Kidney (tissue), 14 donors: ENCODE data around the gene CTSD. TPM values are rescaled to one million over a fixed set of nuclear protein-coding genes. Genes with fewer than 3 reads are reported as not detected.

Experiments
- DNase-seq, 5 donors: peaks; one replicate each; pipeline ENCODE4 v3.0.0-alpha.2; 2013 to 2020
- FAIRE-seq: peaks from 2 replicates; lab custom pipeline; 2012; peaks lifted over from hg19 to GRCh38; lab: Jason Lieb, UNC
- H3K27ac ChIP-seq, 2 donors: one replicate each; pipeline ENCODE4 v1.7.0; 2013; ENCODE audit warnings: low read depth in 2 of 2, low read length in 2 of 2, inconsistent platforms in 1 of 2
- H3K27me3 ChIP-seq: one replicate; pipeline ENCODE4 v1.7.1; 2013; ENCODE audit warnings: low read length, inconsistent platforms; ENCODE audit not compliant: control insufficient read depth, insufficient read depth
- H3K36me3 ChIP-seq, 3 donors: one replicate each; pipeline versions ENCODE4 v1.7.0 to v1.7.1; 2013; ENCODE audit warnings: low read length in 3 of 3, control low read depth in 1 of 3, inconsistent platforms in 1 of 3; ENCODE audit not compliant: insufficient read depth in 3 of 3, control insufficient read depth in 2 of 3
- H3K4me1 ChIP-seq, 3 donors: one replicate each; pipeline versions ENCODE4 v1.7.0 to v1.7.1; 2013; ENCODE audit warnings: low read length in 3 of 3, inconsistent platforms in 1 of 3, low read depth in 1 of 3; ENCODE audit not compliant: control insufficient read depth in 2 of 3, insufficient read depth in 2 of 3
- H3K4me3 ChIP-seq, 3 donors: one replicate each; pipeline versions ENCODE4 v1.7.0 to v1.8.1; 2013; ENCODE audit warnings: low read length in 3 of 3, control low read depth in 1 of 3, inconsistent platforms in 1 of 3
- H3K9ac ChIP-seq, 3 donors: one replicate each; pipeline versions ENCODE4 v1.7.0 to v1.7.1; 2013; ENCODE audit warnings: low read length in 3 of 3, control low read depth in 1 of 3, inconsistent platforms in 1 of 3
- H3K9me3 ChIP-seq, 3 donors: one replicate each; pipeline versions ENCODE4 v1.7.0 to v1.7.1; 2013; ENCODE audit warnings: low read length in 3 of 3, control low read depth in 1 of 3, inconsistent platforms in 1 of 3; ENCODE audit not compliant: control insufficient read depth in 2 of 3, insufficient read depth in 1 of 3
- CTCF ChIP-seq: IDR thresholded peaks from 3 replicates; pipeline ENCODE4 v1.5.1; 2012; ENCODE audit warnings: mild to moderate bottlenecking, moderate library complexity, borderline replicate concordance; ENCODE audit not compliant: insufficient read depth; ENCODE audit errors: extremely low read depth
- intact Hi-C: fragments of 100-400 bp; cut with DNase I; formaldehyde crosslinking; loops from one replicate; pipeline ENCODE4 v1.11.1; 2022
- polyA plus RNA-seq: library from polyadenylated mRNA; stranded (reverse); fragments of 350-450 nt; fragmentation: Illumina TruSeq; extraction: RNeasy Lipid Tissue Mini Kit (QIAGEN cat#74804); gene quantifications from one replicate; pipeline ENCODE4 v1.2.3, GENCODE V29; 2014; ENCODE audit warnings: low read depth, low replicate concordance; ENCODE audit not compliant: insufficient read depth
- total RNA-seq: library from RNA; stranded (reverse); fragmentation: NEBNext Ultra II Directional; extraction: Animal tissue kit (Norgen Biotek cat#: 25700); gene quantifications from one replicate; pipeline ENCODE4 v1.2.1, GENCODE V29; 2021
- donor health status: control.
- donor health status: control.
- donor health status: control.
- donor health status: control.
- donor health status: control.
- donor health status: DM: yes; HTN: yes; CAD: no.
- donor health status: Normal renal cell carcinoma (clear cell type).

Gene CTSD
- total and polyA plus RNA-seq, 2 donors from 2014 or later = 2,183 to 2,764 TPM

GRCh38 chr11:1742869-1743584, 20.7 kb downstream of the CTSD start:
- FAIRE-seq (no peak), DNase-seq (no peak)
- no peak for TF ChIP-seq CTCF
- H3K9me3 ChIP-seq = peaks cover 0 to 2% (median 0%) of the 10 kb centered on the region in 3 donors
- no peak overlapping the region for H3K27ac ChIP-seq
- peaks cover 0 to 20% (median 4%) of the 10 kb centered on the region in 3 donors for H3K4me1 ChIP-seq
- no peaks in the 10 kb centered on the region for H3K27me3 ChIP-seq
- H3K4me3 ChIP-seq = no peak overlapping the region
- H3K36me3 ChIP-seq = peaks cover 0 to 5% (median 2%) of the 10 kb centered on the region in 3 donors
- intact Hi-C loops = no loop called here
- no peak overlapping the region for H3K9ac ChIP-seq

GRCh38 chr11:1742371-1742770, 21.4 kb downstream of the CTSD start:
- TF ChIP-seq CTCF = no peak
- Histone ChIP-seq H3K9ac (no peak overlapping the region), H3K4me3 (no peak overlapping the region), H3K9me3 (peaks cover 0 to 2% (median 0%) of the 10 kb centered on the region in 3 donors), H3K36me3 (peaks cover 0 to 5% (median 2%) of the 10 kb centered on the region in 3 donors), H3K27ac (no peak overlapping the region), H3K4me1 (peaks cover 0 to 20% (median 4%) of the 10 kb centered on the region in 3 donors), H3K27me3 (no peaks in the 10 kb centered on the region)
- DNase-seq (peak in 1 of 5 donors; percentile 9), FAIRE-seq (no peak)
- intact Hi-C loops = no loop called here

- peaks cover 0 to 5% (median 2%) of the 10 kb centered on the region in 3 donors for H3K36me3 ChIP-seq
- intact Hi-C loops = no loop called here
- DNase-seq (peak in 1 of 5 donors; percentile 15), FAIRE-seq (no peak)
- no peak for TF ChIP-seq CTCF
- H3K27me3 ChIP-seq = no peaks in the 10 kb centered on the region
- peaks cover 0 to 20% (median 4%) of the 10 kb centered on the region in 3 donors for H3K4me1 ChIP-seq
- H3K27ac ChIP-seq = no peak overlapping the region
- no peak overlapping the region for H3K9ac ChIP-seq
- peaks cover 1 to 2% (median 2%) of the 10 kb centered on the region in 3 donors for H3K9me3 ChIP-seq
- no peak overlapping the region for H3K4me3 ChIP-seq
Measured at GRCh38 chr11:1741741-1742140, 22.0 kb downstream of the CTSD start.
